GM21529 (cell line): ENCODE results near the gene LCE2C.

ENCODE experiments used
- ATAC-seq: cut with Tn5 transposase; IDR thresholded peaks from one replicate; pipeline ENCODE4 v1.9.1; 2021; ENCODE audit not compliant: unreplicated experiment

The LCE2C gene

DNA sequence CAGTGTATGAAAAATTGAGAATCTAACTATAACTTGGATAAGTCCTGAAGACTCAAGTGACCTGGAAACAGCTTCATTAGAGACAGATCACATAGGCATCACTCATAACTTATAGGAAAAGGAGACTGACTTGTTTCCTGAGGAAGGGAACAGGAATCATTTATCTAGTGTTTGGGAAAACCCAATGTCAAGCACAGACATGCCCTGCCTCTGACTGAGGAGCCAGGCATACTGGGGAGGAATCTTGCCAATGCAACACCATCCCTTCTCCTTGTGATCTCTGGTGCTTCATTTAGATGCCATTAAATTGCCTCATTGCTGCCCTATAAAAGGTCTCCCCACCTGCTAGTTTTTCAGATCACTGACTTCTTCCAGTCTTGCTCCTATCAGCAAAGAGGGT is 43.2 kb downstream of the LCE2C start:
- ATAC-seq, result no peak

DNA sequence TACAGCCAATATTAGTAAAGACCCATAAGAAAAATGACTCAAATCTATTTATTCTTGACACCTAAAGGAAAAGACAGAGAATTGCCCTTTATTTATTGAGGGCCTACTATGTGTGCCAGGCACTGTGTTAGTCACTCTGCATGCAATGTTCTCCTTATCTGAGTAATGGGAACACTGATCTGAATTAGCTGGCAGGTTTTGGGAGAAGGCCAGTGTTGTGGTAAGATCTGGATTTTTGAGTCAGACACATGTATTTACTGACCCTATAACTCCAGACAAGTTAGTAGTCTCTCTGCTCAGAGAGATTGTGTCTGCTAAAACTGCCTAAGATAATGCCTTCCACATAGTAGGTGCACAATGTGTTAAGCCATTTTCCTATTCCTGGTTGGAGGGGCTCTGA is 50.2 kb downstream of the LCE2C start:
- no peak for ATAC-seq
